GM18868 (cell line): ENCODE results near the gene VPS26B.
"Not testable (repeated sequence)": the region's sequence is repeated elsewhere in the genome, so short reads cannot be mapped to it uniquely, and the experiment has no call there.

Experiments
- ATAC-seq: cut with Tn5 transposase; IDR thresholded peaks from one replicate; pipeline ENCODE4 v1.9.1; 2021; ENCODE audit warnings: mild to moderate bottlenecking, moderate library complexity; ENCODE audit not compliant: unreplicated experiment

The VPS26B gene

GRCh38 chr11:134277183-134278001 is 52.9 kb downstream of the VPS26B start:
- ATAC-seq, result no peak

- no peak for ATAC-seq
These were observed 53.9 kb downstream of the VPS26B start for GRCh38 chr11:134278356-134278755.

DNA sequence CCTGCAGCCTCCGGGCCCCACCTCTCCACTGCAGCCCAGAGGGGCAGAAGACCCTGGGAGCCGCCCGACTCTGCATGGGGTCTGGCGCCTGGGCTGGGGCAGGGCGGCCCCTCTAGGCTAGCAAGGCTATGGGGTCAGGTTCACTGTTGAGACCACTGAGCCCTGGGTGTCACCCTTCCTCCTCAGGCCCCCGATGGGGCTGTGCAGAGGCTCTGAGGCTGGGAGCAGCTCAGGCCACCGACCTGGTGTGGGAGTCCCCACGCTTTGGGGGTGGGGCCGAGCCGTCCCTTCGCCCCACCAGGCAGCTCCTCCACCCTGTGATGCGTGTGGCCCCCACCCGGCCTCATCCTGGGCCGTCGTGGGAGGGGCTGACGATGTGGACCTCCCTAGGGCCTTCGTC is 57.2 kb downstream of the VPS26B start:
- not testable (repeated sequence) for ATAC-seq

- ATAC-seq, result no peak
These were observed 57.9 kb downstream of the VPS26B start for GRCh38 chr11:134282121-134283045.

- no peak for ATAC-seq
These were observed 59.2 kb downstream of the VPS26B start for GRCh38 chr11:134283461-134284230.

GRCh38 chr11:134284349-134284748 is 59.9 kb downstream of the VPS26B start:
- ATAC-seq, result not testable (repeated sequence)

GRCh38 chr11:134287561-134287960 is 63.1 kb downstream of the VPS26B start:
- ATAC-seq, result no peak

- no peak for ATAC-seq
These were observed 64.0 kb downstream of the VPS26B start for GRCh38 chr11:134288486-134288885.

DNA sequence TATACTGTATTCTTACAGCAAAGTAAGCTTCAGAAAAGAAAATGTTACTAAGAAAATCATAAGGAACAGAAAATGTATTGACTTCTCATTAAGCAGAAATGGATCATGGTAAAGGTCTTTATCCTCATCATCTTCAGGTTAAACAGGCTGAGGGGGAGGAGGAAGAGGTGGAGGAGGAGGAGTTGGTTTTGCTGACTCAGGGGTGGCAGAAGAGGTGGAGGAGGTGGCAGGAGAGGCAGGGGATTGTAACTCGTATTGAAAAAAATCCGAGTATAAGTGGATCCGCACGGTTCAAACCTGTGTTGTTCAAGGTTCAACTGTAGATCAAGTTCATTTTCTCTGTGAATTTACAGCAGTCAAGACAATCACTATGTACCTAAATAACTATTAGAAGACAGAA is 64.7 kb downstream of the VPS26B start:
- no peak for ATAC-seq

DNA sequence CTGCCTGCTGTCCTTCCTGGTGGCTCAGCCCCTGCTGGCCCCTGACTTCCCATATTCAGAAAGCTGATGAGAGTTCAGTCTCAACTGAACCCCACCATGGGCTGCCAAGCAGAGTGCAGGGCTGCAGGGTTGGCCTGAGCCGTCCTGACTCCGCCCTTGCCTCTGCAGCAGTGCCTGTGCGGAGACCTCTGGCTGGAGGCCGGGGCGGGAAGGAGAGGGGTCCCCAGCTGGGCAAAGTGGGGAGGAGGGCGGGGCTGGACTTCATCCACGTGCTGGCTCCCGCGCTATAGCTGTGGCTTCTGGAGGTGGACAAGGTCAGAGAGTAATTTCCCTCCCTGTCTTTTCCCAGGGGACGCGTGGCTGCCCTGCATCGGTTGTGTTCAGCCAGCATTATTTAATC is 65.3 kb downstream of the VPS26B start:
- no peak for ATAC-seq

DNA sequence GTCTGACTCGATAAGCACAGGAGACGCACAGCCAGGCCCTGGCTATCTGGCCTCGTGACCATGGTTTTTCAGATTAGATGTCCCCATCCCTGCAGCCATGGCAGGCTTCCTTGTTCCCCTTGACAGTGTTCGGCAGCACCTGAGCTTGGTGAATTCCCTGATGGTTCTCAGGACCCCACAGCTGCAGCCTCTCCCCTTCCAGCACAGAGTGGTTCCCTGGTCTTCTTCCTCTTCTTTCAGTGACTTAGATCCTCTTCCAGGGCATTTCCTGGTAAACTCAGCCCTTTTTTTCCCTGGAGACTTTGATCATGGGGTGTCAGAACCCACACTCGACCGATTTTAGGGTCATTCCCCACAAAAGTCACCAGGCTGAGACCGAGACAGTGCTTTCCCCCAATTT is 66.2 kb downstream of the VPS26B start:
- ATAC-seq, result no peak

- no peak for ATAC-seq
These were observed 66.7 kb downstream of the VPS26B start for GRCh38 chr11:134291196-134291595.

GRCh38 chr11:134292661-134293060 is 68.2 kb downstream of the VPS26B start:
- ATAC-seq, result no peak

- ATAC-seq, result no peak
These were observed 68.9 kb downstream of the VPS26B start for GRCh38 chr11:134293119-134294113.

- ATAC-seq, result no peak
These were observed 70.2 kb downstream of the VPS26B start for GRCh38 chr11:134294664-134295063.
